GM10847 (cell line): ENCODE data around the gene GAS7.

Experiments used
- POLR2A ChIP-seq: IDR thresholded peaks from 2 replicates; pipeline ENCODE4 v1.6.1; 2011; ENCODE audit not compliant: insufficient read length; ENCODE audit errors: extremely low read depth

GAS7 gene

DNA sequence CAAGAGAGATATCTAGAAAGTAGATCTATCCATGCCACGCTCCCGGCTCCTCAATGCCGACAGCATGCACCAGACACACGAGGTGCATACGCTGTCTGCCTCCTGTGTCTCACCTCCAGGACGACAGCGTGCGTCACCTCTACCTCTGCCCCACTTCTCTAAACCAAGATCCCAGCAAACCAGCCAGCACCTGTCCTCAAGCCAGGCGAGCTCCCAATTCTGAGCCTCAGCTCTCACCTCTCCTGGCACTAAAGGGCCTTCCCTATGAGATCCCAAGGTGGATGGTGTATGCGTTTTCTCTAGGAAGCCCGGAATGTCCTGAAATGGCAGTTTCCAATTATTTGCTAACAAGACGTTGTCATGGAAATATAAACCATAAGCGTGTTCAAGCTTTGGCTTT is 257.1 kb downstream of the GAS7 start:
- no peak for TF ChIP-seq POLR2A

DNA sequence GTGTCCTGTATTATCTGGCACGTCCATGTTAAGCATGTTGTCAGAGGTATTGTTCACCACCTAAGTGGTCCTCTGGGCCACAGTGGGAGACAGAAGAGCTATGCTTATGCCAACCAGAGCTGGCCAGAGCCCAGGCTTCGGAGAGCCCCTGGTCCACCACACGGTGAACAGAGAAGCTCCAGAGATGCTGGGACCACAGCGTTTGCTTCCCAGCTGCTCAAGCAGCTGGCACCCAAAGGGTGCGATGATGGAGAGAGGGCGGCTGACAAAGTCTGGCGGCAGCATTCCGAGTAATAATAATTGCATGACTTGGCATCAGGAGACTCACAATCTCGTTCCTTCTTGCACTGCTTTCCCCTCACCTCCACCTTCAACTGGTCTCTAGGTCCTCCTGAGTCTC is 257.6 kb downstream of the GAS7 start:
- no peak for TF ChIP-seq POLR2A

DNA sequence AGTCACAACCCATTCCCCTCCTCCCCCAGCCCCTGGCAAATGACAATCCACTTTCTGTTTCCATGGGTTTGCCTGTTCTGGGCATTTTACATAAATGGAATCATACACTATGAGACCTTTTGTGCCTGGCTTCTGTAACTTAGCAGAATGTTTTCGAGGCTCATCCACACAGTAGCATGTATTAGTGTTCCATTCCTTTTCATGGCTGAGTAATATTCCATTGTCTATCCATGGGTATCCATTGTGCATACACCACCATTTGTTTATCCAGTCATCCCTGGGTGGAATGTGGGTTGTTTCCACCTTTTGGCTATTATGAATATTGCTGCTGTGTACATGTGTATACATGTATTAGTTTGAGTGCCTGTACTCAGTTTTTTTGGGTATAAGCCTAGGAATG is 259.6 kb downstream of the GAS7 start:
- no peak for TF ChIP-seq POLR2A

DNA sequence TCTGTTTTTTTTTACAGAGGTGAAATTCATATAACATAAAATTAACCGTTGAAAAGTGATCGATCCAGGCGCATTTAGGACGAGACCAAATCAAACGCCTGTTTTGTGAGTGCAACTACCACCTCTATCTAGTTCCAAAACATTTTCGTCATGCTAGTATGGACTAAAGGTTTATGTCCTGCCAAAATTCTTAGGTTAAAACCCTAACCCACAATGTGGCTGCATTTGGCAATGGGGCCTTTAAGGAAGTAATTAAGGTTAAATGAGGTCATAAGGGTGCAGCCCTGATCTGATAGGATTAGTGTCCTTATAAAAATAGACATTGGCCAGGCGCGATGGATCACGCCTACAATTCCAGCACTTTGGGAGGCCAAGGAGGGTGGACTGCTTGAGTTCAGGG is 260.5 kb downstream of the GAS7 start:
- TF ChIP-seq POLR2A = no peak

DNA sequence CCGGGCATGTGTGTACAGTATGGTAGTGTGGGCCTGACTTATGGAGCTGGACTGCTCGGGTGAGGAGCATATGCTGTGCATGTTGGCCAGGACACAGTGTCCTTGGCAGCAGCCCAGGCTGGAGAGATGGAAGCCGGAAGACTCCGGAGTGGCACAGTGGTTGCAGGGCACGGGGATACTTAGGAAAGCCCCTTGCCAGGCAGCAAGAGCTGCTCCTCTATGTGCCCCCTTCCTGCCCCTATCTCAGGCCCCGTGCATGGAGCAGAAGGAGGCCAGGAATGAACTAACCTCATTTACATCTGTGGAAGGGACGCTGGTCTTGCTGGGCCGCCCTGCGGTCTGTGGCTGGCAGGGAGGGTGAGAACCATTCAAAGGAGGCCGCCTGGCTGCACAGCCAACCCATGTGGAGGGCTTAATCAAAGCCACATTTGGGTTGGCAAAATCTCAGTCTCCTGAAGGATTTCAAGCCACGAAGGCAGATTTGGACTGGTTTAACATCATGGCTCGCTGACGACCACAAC is 261.1 kb downstream of the GAS7 start:
- no peak for TF ChIP-seq POLR2A

DNA sequence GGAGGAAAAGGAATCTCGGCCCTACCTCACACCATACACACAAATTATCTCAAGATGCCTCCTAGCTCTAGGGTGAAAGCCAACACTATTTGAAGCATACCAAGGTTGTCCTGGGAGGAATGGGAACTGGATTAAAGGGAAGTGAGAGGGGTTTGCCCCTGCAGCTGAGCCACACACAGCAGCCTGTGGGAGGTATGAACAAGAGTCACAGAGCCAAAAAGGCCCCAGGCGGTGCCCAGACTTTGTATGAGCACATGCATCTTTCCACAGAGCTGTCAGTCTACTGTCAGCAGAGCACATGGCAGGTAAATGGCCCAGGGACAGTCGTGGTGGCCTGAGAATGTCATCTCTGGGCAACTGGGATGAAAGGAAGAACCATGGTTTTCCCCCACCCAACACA is 262.3 kb downstream of the GAS7 start:
- no peak for TF ChIP-seq POLR2A

DNA sequence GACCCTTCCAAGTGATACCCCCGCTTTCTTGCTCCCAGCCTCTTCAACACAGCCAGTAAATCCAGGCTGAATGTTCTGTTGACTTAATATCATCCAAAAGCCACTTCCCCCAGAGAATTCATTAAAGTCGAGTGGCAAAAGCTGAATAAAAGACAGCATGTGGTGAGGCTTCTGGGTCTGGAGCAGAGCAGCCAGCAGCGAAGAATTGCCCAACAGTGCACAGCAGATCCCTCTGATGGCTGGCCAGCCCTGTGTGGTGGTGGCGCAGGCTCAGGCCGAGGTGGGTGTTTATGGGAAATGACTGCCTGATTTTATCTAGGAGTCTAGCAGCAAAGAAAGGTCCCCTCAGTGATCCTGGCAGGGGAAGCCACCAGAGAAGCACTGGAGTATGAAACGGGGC is 263.0 kb downstream of the GAS7 start:
- no peak for TF ChIP-seq POLR2A

DNA sequence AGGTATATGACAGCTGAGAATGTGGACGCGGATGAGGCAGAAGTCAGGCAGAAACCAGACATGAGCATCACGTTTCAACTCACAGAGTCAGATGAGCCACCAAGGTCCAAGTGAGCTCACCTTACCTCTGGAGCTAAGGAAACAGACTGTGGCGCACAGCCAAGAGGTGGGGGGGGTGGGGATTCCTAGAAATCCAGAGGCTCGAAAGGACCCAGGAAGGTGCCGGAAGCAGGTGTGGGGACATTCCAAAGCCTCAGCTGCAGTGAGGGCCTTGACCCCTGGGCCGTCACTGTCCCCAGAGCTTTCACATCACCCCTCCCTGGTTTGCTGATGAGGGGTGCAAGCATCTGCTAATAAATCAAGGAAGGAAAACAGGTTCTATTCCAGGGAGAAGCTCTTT is 264.1 kb downstream of the GAS7 start:
- TF ChIP-seq POLR2A = no peak

DNA sequence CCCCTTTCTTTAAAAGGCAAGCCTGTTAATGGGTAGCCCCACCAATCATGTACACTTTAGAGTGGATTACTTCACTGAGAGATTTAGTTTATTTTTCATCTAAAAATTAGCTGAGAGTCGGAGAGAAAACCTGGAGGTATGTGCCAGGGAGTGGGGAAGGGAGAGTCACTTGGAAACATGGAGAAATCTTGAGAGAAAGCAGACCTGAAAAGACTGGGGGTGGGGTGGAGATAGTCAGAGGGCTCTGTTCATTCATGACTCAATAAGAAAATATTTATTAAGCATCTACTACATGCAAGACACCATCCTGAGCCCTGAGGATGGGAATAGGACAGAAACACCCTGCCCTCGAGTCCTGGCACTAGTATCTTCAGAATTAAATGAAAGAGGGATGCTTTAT is 265.9 kb downstream of the GAS7 start:
- TF ChIP-seq POLR2A = no peak

DNA sequence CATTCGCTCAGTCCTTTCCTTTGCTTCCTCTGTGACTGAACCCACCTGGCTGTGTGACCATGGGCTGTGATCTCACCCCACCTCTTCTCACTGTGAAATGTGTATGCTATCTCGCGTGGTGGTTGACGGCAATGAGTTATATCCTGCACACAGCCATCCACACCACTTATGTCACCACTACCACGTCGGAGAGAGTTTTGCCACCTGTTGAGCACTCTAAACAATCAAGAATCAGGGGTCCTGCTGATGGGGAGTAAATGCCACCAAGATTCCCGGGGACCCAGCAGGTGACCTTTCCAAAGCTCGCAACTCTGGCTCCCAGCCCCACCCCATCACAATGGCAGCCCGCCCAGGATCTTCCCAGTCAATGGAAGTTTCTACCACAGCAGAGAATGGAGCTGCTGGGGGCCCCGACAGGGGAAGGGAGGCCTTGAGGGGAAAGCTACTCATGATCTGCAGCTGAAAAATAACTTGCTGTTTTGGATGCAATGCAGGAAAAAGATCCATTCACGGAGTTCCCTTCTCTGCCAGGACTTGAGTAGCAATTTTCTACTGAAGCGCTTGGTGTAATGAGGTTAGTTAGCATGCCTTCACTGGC is 267.2 kb downstream of the GAS7 start:
- no peak for TF ChIP-seq POLR2A

DNA sequence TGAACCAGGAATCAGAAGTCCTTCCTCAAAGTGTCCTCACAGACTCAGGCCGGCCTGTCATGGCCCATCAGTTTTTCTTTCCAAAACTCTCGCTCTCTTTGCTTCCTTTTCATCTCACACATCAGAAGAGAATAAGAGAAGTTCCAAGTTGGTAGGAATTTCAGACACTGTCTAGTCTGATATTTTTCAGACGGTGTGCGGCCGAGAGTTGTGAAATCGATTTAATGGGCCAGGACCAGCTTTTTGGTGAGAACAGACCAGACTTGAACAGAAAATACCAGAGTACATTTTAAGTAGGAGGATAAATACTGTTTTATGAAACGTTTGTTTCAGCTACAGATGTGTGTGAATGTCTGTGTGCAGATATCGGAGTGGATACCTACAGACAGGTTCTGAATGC is 268.5 kb downstream of the GAS7 start:
- TF ChIP-seq POLR2A = no peak

DNA sequence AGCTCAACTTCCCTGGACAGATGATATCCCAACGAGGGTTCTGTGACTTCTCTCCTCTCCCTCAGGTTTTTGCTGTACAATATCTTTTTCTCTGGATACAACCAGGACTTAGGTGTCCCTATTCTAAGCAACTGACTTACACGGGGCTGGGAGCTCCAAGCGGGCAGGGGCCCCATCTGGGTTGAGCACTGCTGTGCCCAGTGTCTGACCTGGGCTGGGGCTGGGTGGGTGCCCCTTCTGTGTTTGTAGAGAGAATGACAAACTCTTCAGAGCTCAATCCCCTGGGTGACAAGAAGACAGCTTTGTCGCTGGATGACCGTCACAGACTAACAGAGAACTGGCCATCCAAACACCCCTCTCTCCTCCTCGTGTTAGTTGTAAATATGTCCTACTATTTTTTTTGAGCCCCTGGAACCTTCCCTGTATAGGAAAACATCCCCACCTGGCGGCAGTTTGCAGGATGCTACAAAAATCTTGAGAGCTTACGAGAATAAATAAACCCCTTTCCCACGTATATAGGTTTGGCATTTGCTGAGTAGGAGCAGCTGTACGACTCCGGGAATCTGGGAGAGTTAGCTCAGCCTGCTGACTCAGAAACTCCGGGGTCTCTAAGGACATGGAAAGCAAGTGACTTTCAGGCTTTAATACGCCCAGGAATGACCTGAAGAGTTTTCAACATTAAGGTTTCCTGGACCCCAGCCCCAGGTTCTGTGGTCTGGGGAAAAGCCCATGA is 269.6 kb downstream of the GAS7 start:
- no peak for TF ChIP-seq POLR2A

DNA sequence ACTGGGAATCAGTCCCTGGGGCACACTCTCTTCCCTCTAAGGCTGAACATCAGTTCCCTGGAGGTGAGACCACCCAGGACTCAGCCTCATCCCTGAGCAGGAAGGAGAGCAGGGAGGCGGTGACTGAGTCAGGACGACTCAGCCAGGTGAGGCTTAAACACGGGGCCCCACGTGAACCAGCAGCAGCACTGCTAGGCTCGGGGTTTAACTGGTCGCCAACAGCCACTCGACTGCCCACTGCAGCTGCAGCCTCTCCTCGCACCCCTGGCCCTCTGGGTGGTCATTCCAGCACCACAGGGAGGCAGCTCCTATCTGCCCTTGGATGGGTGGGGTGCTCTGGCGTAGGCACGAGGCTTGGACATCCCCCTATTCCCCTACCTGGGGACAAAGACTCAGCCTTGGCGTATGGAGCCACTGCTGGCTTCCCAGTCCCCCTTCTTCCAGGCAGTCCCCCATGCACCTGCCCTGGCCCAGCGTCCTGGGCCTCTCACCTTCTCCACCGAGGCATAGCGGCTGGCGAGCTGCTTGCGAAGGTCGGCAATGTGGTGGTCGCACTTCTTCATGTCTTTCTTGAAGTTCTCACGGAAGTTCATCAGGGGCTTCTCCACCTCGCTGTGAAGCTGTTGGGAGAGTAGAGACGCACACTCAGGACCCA is 272.1 kb downstream of the GAS7 start:
- TF ChIP-seq POLR2A = no peak

DNA sequence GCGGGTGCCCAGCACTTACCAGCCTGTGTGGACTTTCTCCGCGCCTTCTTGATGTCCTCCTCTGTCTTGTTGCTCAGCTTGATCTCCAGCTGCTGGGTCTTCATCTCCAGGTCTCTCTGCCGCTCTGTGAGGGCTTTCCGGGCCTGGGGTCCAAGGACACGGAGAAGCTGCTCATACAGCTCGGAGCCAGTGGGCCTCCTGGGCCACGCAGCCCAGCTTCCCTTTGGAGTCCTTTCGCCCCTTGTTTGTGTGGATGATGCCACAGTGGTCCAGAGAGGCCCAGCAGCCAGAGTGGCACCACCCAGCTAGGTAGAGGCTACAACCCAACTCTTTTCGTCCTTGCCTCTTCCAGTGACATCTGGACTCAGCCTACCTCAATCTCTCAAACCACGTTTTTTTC is 272.9 kb downstream of the GAS7 start:
- no peak for TF ChIP-seq POLR2A

DNA sequence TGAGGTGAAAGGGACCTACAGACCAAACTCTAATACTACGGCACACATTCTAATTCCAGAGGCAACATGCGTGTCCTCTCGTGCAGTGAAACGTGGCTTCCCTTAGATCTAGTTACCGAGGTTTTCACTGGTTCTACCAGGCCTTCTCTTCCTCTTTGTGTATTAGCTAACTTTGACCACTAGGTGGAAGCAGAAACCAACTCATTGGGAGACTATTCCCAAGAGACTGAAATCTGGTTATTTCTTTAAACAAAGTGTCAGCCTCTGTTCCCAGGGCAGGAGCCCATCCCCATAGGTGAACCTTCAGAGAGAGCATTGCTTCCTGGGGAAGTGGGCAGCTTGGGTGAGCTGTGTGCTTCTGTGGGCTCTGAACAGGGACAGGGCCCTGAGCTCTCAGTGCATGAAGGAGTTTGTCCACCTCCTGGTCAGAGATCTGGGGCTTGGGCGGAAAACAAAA is 273.6 kb downstream of the GAS7 start:
- no peak for TF ChIP-seq POLR2A
